Keratinocyte (primary cell): ENCODE measurements around the gene GCK. TPM values are rescaled to one million over a fixed set of nuclear protein-coding genes. Genes with fewer than 3 reads are reported as not detected.

Experiments used
- DNase-seq: peaks from one replicate; pipeline ENCODE4 v3.0.0-alpha.2; 2011; ENCODE audit warnings: low read depth, missing footprints, low spot score
- FAIRE-seq: peaks from 2 replicates; lab custom pipeline; 2011; peaks lifted over from hg19 to GRCh38; lab: Jason Lieb, UNC
- H2AFZ ChIP-seq: 2 replicates; pipeline ENCODE4 v1.6.0; 2012; ENCODE audit warnings: low read length, control low read depth, inconsistent platforms; ENCODE audit not compliant: control insufficient read depth
- H3K27ac ChIP-seq: 2 replicates; pipeline ENCODE4 v1.5.1; 2011; ENCODE audit warnings: low read length; ENCODE audit not compliant: control insufficient read depth, insufficient read depth
- H3K27me3 ChIP-seq: 3 replicates; pipeline ENCODE4 v1.6.0; 2011; ENCODE audit warnings: low read length; ENCODE audit not compliant: control insufficient read depth, insufficient read depth; ENCODE audit errors: extremely low read depth
- H3K36me3 ChIP-seq, 2 experiments: 2 replicates in 1 of 2; 3 replicates in 1 of 2; pipeline ENCODE4 v1.5.1; 2011; ENCODE audit warnings: low read length in 2 of 2, mild to moderate bottlenecking in 1 of 2; ENCODE audit not compliant: control insufficient read depth in 2 of 2, insufficient read depth in 2 of 2; ENCODE audit errors: extremely low read depth in 1 of 2
- H3K4me1 ChIP-seq: 3 replicates; pipeline ENCODE4 v1.5.1; 2011; ENCODE audit warnings: low read length; ENCODE audit not compliant: control insufficient read depth, insufficient read depth; ENCODE audit errors: extremely low read depth
- H3K4me2 ChIP-seq: 3 replicates; pipeline ENCODE4 v1.6.0; 2011; ENCODE audit warnings: low read depth, low read length; ENCODE audit not compliant: control insufficient read depth, insufficient read depth; ENCODE audit errors: extremely low read depth
- H3K4me3 ChIP-seq, 3 experiments: fragments of 200-600 bp in 1 of 3; sonication (generic) in 1 of 3; 2 replicates in 2 of 3; 3 replicates in 1 of 3; pipeline ENCODE4 v1.5.1; 2011 to 2016; ENCODE audit warnings: low read length in 3 of 3, mild to moderate bottlenecking in 3 of 3, control low read depth in 2 of 3, inconsistent platforms in 1 of 3, low read depth in 1 of 3, mixed read lengths in 1 of 3, mixed run types in 1 of 3, moderate library complexity in 1 of 3; ENCODE audit not compliant: control insufficient read depth in 2 of 3, insufficient read depth in 2 of 3; ENCODE audit errors: extremely low read depth in 1 of 3
- H3K79me2 ChIP-seq: 2 replicates; pipeline ENCODE4 v1.6.0; 2012; ENCODE audit warnings: low read length; ENCODE audit not compliant: control insufficient read depth, insufficient read depth
- H3K9ac ChIP-seq: 3 replicates; pipeline ENCODE4 v1.6.0; 2011; ENCODE audit warnings: low read length; ENCODE audit not compliant: control insufficient read depth, insufficient read depth; ENCODE audit errors: extremely low read depth
- H3K9me1 ChIP-seq: 3 replicates; pipeline ENCODE4 v1.6.0; 2011; ENCODE audit warnings: low read length; ENCODE audit not compliant: control insufficient read depth, insufficient read depth; ENCODE audit errors: extremely low read depth
- H3K9me3 ChIP-seq: 2 replicates; pipeline ENCODE4 v1.5.1; 2012; ENCODE audit warnings: low read depth, low read length; ENCODE audit not compliant: control insufficient read depth
- H4K20me1 ChIP-seq: 3 replicates; pipeline ENCODE4 v1.6.0; 2011; ENCODE audit warnings: low read length; ENCODE audit not compliant: control insufficient read depth, insufficient read depth; ENCODE audit errors: extremely low read depth
- EZH2 ChIP-seq: IDR thresholded peaks from one replicate; pipeline ENCODE4 v1.6.1; 2012; ENCODE audit warnings: inconsistent platforms, mild to moderate bottlenecking, low read length, moderate library complexity
- dilution Hi-C: fragments of 300-500 bp; cut with MboI; formaldehyde crosslinking; loops from one replicate; pipeline ENCODE4 v1.7.0; 2020; ENCODE audit warnings: low sequenced_read_pairs; ENCODE audit not compliant: extremely low pct_ligation_motif_present
- polyA plus RNA-seq, 5 experiments: library from polyadenylated mRNA; depleted of rRNA in 3 of 5; stranded (reverse) in 3 of 5; stranded (forward) in 1 of 5; unstranded in 1 of 5; fragments of >200 nt; gene quantifications; 1 replicate in 1 of 5; 2 replicates in 3 of 5; 3 replicates in 1 of 5; pipeline versions ENCODE4 v1.2.1 to v1.2.3, GENCODE V29; 2011 to 2012; ENCODE audit warnings: missing spikeins in 2 of 5, low read depth in 1 of 5, low replicate concordance in 1 of 5
- TF ChIP-seq, protein P1 (sequence below), 3 experiments: IDR thresholded peaks in 1 of 3; conservative IDR thresholded peaks in 1 of 3; optimal IDR thresholded peaks in 1 of 3; 2 replicates in 2 of 3; 3 replicates in 1 of 3; pipeline versions ENCODE3 to v1.5.1; 2011; ENCODE audit warnings: low read length in 3 of 3, mild to moderate bottlenecking in 3 of 3, moderate library complexity in 2 of 3, control low read depth in 1 of 3, inconsistent platforms in 1 of 3; ENCODE audit not compliant: insufficient read depth in 2 of 3; ENCODE audit errors: extremely low read depth in 1 of 3

Gene GCK
- polyA plus RNA-seq, 1 donor (not counting 4 experiments of a cell fraction or from before 2014, with no cell fraction given): not detected

- peaks cover 7% of the 10 kb centered on the region for H3K4me1 ChIP-seq
- no peak for FAIRE-seq
- dilution Hi-C loops: no loop called here
- H3K4me2 ChIP-seq: no peak overlapping the region
- no peaks in the 10 kb centered on the region for H3K9me1 ChIP-seq
- H3K9ac ChIP-seq: no peak overlapping the region
- no peak for DNase-seq
- H3K27me3 ChIP-seq: no peaks in the 10 kb centered on the region
- H3K79me2 ChIP-seq: peaks cover 30% of the 10 kb centered on the region
- H3K36me3 ChIP-seq: peaks cover 25 to 54% of the 10 kb centered on the region in 2 experiments
- H3K27ac ChIP-seq: no peak overlapping the region
- H3K9me3 ChIP-seq: no peaks in the 10 kb centered on the region
- TF ChIP-seq, protein P1, sequence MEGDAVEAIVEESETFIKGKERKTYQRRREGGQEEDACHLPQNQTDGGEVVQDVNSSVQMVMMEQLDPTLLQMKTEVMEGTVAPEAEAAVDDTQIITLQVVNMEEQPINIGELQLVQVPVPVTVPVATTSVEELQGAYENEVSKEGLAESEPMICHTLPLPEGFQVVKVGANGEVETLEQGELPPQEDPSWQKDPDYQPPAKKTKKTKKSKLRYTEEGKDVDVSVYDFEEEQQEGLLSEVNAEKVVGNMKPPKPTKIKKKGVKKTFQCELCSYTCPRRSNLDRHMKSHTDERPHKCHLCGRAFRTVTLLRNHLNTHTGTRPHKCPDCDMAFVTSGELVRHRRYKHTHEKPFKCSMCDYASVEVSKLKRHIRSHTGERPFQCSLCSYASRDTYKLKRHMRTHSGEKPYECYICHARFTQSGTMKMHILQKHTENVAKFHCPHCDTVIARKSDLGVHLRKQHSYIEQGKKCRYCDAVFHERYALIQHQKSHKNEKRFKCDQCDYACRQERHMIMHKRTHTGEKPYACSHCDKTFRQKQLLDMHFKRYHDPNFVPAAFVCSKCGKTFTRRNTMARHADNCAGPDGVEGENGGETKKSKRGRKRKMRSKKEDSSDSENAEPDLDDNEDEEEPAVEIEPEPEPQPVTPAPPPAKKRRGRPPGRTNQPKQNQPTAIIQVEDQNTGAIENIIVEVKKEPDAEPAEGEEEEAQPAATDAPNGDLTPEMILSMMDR (optimal IDR thresholded peaks at IDR 0.05 in 1 of 3, IDR thresholded peaks at IDR 0.05 in 1 of 3, conservative IDR thresholded peaks at IDR 0.05 in 1 of 3; ENCODE audit: extremely low read depth in 1 of 3, insufficient read depth in 2 of 3, low read length in 3 of 3): no peak
- TF ChIP-seq EZH2: no peak
- H2AFZ ChIP-seq: no peak overlapping the region
- H3K4me3 ChIP-seq: no peak overlapping the region
- H4K20me1 ChIP-seq: no peaks in the 10 kb centered on the region
Observed at GRCh38 chr7:44117801-44118429, 71.3 kb downstream of the GCK start.

- dilution Hi-C loops: no loop called here
- DNase-seq (no peak), FAIRE-seq (no peak)
- H3K27ac ChIP-seq: no peak overlapping the region
- H3K79me2 ChIP-seq: peaks cover 22% of the 10 kb centered on the region
- no peaks in the 10 kb centered on the region for H3K27me3 ChIP-seq
- no peak overlapping the region for H3K4me3 ChIP-seq
- no peaks in the 10 kb centered on the region for H4K20me1 ChIP-seq
- no peak overlapping the region for H2AFZ ChIP-seq
- no peak overlapping the region for H3K4me2 ChIP-seq
- H3K9me1 ChIP-seq: no peaks in the 10 kb centered on the region
- H3K9ac ChIP-seq: no peak overlapping the region
- no peaks in the 10 kb centered on the region for H3K9me3 ChIP-seq
- peaks cover 24 to 53% of the 10 kb centered on the region in 2 experiments for H3K36me3 ChIP-seq
- TF ChIP-seq, protein P1 (optimal IDR thresholded peaks at IDR 0.05 in 1 of 3, IDR thresholded peaks at IDR 0.05 in 1 of 3, conservative IDR thresholded peaks at IDR 0.05 in 1 of 3; ENCODE audit: extremely low read depth in 1 of 3, insufficient read depth in 2 of 3, low read length in 3 of 3): no peak
- TF ChIP-seq EZH2: no peak
- peaks cover 2% of the 10 kb centered on the region for H3K4me1 ChIP-seq
Observed at GRCh38 chr7:44116789-44117666, 72.2 kb downstream of the GCK start.
